GM19328 (cell line): ENCODE results near the gene BICD1.

Experiments
- ATAC-seq: cut with Tn5 transposase; IDR thresholded peaks from one replicate; pipeline ENCODE4 v1.9.1; 2021; ENCODE audit warnings: mild to moderate bottlenecking, moderate library complexity; ENCODE audit not compliant: unreplicated experiment

BICD1 gene

GRCh38 chr12:32139064-32139421 is 32.4 kb downstream of the BICD1 start:
- ATAC-seq = peak; percentile 89

- no peak for ATAC-seq
Observed at GRCh38 chr12:32140877-32141276, 34.2 kb downstream of the BICD1 start.

- ATAC-seq = no peak
Observed at GRCh38 chr12:32145096-32145495, 38.4 kb downstream of the BICD1 start.

- ATAC-seq = no peak
Observed at GRCh38 chr12:32146074-32146873, 39.6 kb downstream of the BICD1 start.

GRCh38 chr12:32148372-32148771 is 41.7 kb downstream of the BICD1 start:
- no peak for ATAC-seq

- no peak for ATAC-seq
Observed at GRCh38 chr12:32149489-32149888, 42.8 kb downstream of the BICD1 start.

- no peak for ATAC-seq
Observed at GRCh38 chr12:32151086-32151485, 44.4 kb downstream of the BICD1 start.

GRCh38 chr12:32151552-32151951 is 44.9 kb downstream of the BICD1 start:
- ATAC-seq = no peak

GRCh38 chr12:32155041-32155440 is 48.4 kb downstream of the BICD1 start:
- ATAC-seq = no peak

- no peak for ATAC-seq
Observed at GRCh38 chr12:32155961-32156529, 49.4 kb downstream of the BICD1 start.

- ATAC-seq = no peak
Observed at GRCh38 chr12:32158525-32158924, 51.9 kb downstream of the BICD1 start.

- ATAC-seq = no peak
Observed at GRCh38 chr12:32159381-32159780, 52.7 kb downstream of the BICD1 start.

- no peak for ATAC-seq
Observed at GRCh38 chr12:32159925-32160324, 53.3 kb downstream of the BICD1 start.

GRCh38 chr12:32161058-32161457 is 54.4 kb downstream of the BICD1 start:
- no peak for ATAC-seq

- no peak for ATAC-seq
Observed at GRCh38 chr12:32163596-32163995, 56.9 kb downstream of the BICD1 start.

GRCh38 chr12:32166510-32166909 is 59.9 kb downstream of the BICD1 start:
- ATAC-seq = no peak

- ATAC-seq = no peak
Observed at GRCh38 chr12:32170437-32170998, 63.9 kb downstream of the BICD1 start.

- ATAC-seq = no peak
Observed at GRCh38 chr12:32171211-32171610, 64.6 kb downstream of the BICD1 start.

- ATAC-seq = no peak
Observed at GRCh38 chr12:32176606-32177005, 70.0 kb downstream of the BICD1 start.

- ATAC-seq = no peak
Observed at GRCh38 chr12:32178341-32179010, 71.8 kb downstream of the BICD1 start.

- no peak for ATAC-seq
Observed at GRCh38 chr12:32179011-32179395, 72.4 kb downstream of the BICD1 start.
